ENCODE measurements around the gene DDX54.
A peak's percentile ranks its signal among the peaks of the same experiment; 100 is the strongest.
"Not testable (repeated sequence)": the region's sequence is repeated elsewhere in the genome, so short reads cannot be mapped to it uniquely, and the experiment has no call there.

The DDX54 gene

DNA sequence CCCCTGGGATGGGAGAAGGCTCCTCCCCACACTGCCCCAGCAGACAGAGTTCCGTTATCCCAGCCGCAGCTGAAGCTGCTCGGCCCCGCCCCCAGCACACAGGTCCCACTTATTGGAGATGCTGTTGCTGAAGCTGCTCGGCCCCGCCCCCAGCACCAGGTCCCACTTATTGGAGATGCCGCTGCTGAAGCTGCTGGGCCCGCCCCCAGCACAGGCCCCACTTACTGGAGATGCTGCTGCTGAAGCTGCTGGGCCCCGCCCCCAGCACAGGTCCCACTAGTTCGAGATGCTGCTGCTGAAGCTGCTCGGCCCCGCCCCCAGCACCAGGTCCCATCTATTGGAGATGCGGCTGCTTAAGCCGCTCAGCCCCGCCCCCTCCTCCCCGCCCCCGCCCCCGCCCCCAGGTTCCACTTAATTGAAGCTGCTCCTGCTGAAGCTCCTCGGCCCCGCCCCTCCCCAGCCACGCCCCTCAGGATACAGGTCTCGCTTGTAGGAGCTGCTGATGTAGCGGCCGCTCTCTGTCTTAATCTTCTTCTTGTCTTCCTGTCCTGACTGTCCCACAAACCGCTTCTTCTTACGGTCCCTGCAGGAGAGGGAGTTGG lies 23.8 kb downstream of the DDX54 start:
- no peak for DNase-seq (ENCODE audit: low spot score)

GRCh38 chr12:113159937-113160336 lies 25.3 kb downstream of the DDX54 start:
- no peak for DNase-seq (ENCODE audit: low spot score)

DNA sequence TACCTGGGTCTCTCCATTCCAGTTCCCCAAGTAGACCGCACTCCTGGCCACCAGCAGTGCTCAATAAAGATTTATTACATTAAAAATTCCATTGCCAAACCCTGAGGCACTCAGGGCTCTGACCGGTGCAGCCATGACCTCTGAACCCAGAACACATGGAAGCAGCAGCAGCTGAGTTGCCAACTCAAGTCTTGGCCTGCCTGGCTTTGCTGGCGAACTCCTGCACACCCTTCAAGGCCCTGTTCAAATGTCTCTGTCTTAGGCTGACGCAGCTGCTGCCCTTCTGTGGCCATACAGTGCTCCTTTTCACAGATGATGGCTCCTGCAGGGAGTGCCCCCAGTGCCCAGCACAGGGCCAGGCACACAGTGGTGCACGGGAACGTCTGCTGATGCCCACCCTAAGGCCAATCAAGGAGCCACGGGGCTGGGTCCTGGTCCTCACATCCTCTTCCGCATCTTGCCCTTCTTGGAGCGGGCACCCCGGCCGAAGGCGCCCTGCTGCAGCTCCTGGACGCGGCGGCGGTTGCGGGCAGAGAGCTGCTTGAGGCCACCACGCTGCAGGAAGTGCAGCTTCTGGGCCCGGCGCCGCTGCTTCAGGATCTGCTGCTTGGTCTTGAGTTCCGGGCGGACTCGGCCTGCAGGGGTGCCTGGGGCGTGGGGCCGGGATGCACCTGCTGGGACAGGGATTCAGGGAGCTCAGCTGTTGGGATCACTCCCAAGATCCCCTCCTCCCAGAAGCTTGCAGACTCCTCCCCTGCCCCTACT lies 26.7 kb downstream of the DDX54 start:
- DNase-seq (ENCODE audit: low spot score) = no peak

GRCh38 chr12:113157218-113157859 lies 27.9 kb downstream of the DDX54 start:
- DNase-seq (ENCODE audit: low spot score) = no peak

- no peak for DNase-seq (ENCODE audit: low spot score)
Observed at GRCh38 chr12:113155646-113156045, 29.6 kb downstream of the DDX54 start.

DNA sequence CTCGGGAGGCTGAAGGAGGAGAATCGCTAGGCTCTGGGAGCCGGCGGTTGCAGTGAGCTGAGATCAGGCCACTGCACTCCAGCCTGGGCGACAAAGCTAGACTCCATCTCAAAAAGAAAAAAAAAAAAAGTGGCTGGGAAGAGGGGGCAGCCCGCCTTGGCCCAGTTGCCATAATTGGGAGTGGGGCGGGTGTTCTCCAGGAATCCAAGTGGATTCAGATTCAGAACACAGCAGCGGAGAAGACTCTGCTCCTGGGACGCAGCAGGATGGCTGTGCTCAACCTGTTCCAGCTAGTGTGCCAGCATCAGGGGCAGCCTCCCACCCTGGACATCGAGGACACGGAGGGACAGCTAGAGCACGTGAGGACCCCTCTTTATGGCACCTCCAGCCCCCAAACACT lies 30.2 kb downstream of the DDX54 start:
- DNase-seq (ENCODE audit: low spot score) = no peak

GRCh38 chr12:113154351-113154973 lies 30.8 kb downstream of the DDX54 start:
- no peak for DNase-seq (ENCODE audit: low spot score)

- DNase-seq (ENCODE audit: low spot score) = peak; percentile 46
Observed at GRCh38 chr12:113152835-113153814, 32.2 kb downstream of the DDX54 start.

DNA sequence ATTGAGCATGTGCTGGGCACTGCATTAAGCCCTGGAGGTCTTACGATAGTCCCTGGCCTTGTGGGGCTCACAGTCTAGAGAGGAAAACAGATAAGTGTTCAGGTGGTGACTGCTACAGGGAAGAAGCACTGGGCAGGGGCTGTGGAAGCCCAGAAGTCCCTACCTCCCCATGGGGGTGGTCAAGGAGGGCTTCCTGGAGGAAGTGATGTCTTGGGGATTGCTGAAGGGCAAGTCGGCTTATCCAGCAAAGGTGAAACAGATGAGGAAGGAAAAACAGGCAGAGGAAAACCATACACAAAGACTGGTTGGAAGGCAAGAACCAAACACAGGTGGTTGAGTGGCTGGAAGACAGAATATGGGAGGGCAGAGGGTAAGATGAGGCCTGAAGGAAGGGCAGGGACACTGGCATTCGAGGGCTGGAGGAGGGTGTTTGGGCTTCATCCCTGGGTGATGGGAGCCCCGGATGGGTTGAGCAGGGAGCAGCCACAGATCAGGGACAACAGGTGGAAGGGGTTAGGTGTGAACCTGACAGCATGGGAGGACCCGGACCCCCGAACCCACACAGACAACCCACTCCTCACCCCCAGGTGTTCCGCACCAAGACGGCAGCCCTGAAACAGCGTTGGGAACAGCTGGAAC lies 33.0 kb downstream of the DDX54 start:
- DNase-seq (ENCODE audit: low spot score) = no peak

DNA sequence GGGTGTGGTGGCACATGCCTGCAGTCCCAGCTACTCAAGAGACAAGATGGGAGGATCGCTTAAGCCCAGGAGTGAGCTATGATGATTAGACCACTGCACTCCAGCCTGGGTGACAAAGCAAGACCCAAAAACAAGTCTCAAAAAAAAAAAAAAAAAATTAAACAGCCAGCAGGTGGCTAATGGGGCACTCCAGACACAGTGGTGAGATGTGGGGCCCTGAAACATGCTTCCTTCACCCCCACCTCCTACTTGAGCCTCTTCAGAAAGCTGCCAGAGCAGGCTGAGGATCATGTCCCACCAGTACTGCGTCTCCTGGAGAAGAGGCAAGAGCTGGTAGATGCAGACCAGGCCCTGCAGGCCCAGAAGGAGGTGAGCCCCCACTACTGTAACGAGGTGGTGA lies 33.6 kb downstream of the DDX54 start:
- DNase-seq (ENCODE audit: low spot score) = no peak

DNA sequence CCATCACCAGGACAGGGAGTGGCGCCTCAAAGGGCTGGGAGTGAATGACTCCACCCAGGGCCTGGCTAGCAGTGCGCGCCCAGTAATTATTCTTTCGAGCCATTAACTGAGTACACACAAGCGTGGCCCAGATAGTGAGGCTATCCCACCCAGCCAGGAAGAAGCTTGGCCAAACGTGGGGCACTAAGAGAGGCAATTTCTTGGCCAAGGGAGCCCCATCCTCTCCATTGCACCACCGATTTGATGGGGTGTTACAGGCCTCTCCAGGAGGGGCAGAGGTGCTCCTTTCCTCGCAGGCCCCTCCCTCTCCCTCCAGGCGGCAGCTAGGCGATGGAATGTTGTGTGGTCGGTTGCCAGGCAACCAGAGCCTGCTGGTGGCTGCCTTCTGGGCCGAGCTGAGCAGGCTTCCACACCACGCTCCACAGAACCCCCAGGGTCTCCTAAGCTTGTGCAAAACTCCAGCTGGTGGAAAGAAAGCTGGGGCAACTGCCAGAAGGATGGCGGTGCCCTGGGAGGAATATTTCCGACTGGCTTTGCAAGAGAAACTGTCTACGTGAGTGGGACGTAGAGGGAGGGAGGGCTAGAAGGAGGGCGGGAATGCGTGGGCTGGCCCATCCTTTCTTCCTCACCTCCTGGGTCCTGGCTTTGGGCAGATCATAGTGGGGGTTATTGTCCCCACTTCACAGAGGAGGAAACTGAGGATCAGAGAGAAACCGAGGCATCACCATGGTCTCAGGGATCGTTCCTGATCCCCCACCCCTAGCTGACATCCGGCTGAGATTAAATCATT lies 35.7 kb downstream of the DDX54 start, which contains the start of gene CFAP73:
CFAP73 (plus strand) TSS at position 364 of the 790 bp plus-strand sequence; CDS start at position 498, 134 bp downstream.
- no peak for DNase-seq (ENCODE audit: low spot score)

GRCh38 chr12:113146999-113147398 lies 38.3 kb downstream of the DDX54 start:
- no peak for DNase-seq (ENCODE audit: low spot score)

DNA sequence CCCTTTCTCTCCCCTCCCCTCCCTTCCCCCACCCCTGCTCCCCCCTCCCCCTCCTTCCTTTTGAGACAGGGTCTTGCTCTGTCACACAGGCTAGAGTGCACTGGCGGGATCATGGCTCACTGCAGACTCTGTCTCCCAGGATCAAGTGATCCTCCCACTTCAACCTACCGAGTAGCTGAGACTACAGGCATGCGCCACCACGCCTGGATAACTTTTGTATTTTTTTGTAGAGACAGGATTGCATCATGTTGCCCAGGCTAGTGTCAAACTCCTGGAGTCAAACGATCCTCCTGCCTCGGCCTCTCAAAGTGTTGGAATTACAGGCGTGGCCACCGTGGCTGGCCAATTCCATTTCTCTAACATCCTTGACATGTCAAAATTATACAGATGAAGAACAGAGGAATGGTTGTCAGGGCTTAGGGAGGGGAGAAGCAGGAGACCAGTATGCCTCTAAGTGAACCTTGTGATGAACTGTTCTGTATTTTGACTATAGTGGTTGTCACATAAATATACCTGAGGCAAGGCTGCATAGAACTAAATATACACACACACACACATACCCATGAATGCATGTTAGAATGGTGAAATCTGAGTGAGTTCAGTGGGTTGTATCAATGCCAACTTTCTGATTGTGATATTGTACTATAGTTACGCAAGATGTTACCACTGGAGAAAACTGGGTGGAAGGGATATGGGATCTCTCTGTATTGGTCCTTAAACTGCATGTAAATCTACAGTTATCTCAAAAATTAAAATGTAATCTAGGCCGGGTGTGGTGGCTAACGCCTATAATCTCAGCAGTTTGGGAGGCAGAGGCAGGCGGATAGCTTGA lies 39.3 kb downstream of the DDX54 start:
- no peak for DNase-seq (ENCODE audit: low spot score)

DNA sequence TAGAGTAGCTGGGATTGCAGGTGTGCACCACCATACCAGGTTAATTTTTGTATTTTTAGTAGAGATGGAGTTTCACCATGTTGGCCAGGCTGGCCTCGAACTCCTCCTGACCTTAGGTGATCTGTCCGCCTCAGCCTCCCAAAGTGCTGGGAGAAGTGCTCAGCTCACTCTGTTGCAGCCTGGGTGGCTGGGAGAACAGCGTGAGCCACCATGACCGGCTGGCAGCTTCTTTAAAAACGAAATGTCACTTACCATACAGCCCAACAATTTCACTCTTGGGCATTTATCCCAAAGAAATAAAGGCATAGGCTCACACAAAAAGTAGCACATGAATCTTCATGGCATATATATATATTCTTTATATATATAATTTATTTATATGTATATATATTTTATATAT lies 40.5 kb downstream of the DDX54 start:
- DNase-seq (ENCODE audit: low spot score) = no peak

DNA sequence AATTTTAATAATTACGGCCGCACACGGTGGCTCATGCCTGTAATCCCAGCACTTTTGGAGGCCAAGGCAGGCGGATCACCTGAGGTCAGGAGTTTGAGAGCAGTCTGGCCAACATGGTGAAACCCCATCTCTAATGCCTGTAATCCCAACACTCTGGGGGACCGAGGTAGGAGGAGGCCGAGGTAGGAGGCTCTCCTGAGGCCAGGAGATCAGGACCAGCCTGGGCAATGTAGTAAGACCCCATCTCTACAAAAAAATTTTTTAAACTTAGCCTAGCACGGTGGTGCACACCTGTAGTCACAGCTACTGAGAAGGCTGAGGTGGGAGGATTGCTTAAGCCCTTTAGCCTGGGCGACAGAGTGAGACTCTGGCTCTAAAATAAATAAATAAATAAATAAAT lies 41.3 kb downstream of the DDX54 start:
- no peak for DNase-seq (ENCODE audit: low spot score)

GRCh38 chr12:113142886-113143332 lies 42.4 kb downstream of the DDX54 start:
- DNase-seq (ENCODE audit: low spot score) = no peak

GRCh38 chr12:113142173-113142885 lies 42.9 kb downstream of the DDX54 start:
- peak; percentile 6 for DNase-seq (ENCODE audit: low spot score)

DNA sequence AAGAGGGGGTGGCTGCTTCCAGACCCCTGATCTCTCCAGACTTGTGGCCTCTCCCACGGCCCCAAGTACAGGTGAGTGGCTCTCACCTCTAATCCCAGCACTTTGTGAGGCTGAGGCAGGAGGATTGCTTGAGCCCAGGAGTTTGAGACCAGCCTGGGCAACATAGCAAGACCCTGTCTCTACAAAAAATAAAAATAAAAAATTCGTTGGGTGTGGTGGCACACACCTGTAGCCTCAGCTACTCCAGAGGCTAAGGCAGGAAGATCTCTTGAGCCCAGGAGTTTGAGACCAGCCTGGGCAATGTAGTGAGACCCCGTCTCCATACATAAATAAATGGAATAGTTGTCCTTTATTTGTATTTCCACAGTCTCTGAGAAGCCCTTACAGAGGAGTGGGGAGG lies 43.6 kb downstream of the DDX54 start:
- not testable (repeated sequence) for DNase-seq (ENCODE audit: low spot score)

- no peak for DNase-seq (ENCODE audit: low spot score)
Observed at GRCh38 chr12:113140706-113141105, 44.6 kb downstream of the DDX54 start.

Measured in CD4-positive, alpha-beta T cell treated with Interleukin-15 for 4 hours (primary cell).